Fibroblast of skin of right biceps (primary cell): ENCODE measurements around the gene ACVR2B.
"Not testable (repeated sequence)": the region's sequence is repeated elsewhere in the genome, so short reads cannot be mapped to it uniquely, and the experiment has no call there.

Source experiments
- DNase-seq: peaks from one replicate; pipeline ENCODE4 v3.0.0-alpha.2; 2013

Gene ACVR2B

GRCh38 chr3:38453075-38453912, at the start of gene ACVR2B:
TSS of gene ACVR2B (plus strand) at chr3:38453890. CDS start at chr3:38454323, 433 bp downstream.
- peak; percentile 80 for DNase-seq

GRCh38 chr3:38404286-38404685, 49.4 kb upstream of the ACVR2B start:
- DNase-seq = peak; percentile 42

GRCh38 chr3:38411591-38411990, 42.1 kb upstream of the ACVR2B start:
- DNase-seq = no peak

GRCh38 chr3:38420758-38421157, 32.9 kb upstream of the ACVR2B start:
- not testable (repeated sequence) for DNase-seq

- no peak for DNase-seq
Observed at GRCh38 chr3:38421679-38422336, 31.9 kb upstream of the ACVR2B start.

GRCh38 chr3:38426798-38427426, 26.8 kb upstream of the ACVR2B start:
- not testable (repeated sequence) for DNase-seq

GRCh38 chr3:38432871-38433658, 20.6 kb upstream of the ACVR2B start:
- not testable (repeated sequence) for DNase-seq

- not testable (repeated sequence) for DNase-seq
Observed at GRCh38 chr3:38433661-38434060, 20.0 kb upstream of the ACVR2B start.

- peak; percentile 20 for DNase-seq
Observed at GRCh38 chr3:38438436-38439069, 15.1 kb upstream of the ACVR2B start.

GRCh38 chr3:38443205-38443604, 10.5 kb upstream of the ACVR2B start:
- not testable (repeated sequence) for DNase-seq

- no peak for DNase-seq
Observed at GRCh38 chr3:38446085-38446686, 7.5 kb upstream of the ACVR2B start.

GRCh38 chr3:38446812-38447211, 6.9 kb upstream of the ACVR2B start:
- no peak for DNase-seq

GRCh38 chr3:38450853-38451252, 2.8 kb upstream of the ACVR2B start:
- no peak for DNase-seq

GRCh38 chr3:38453913-38454177, 155 bp downstream of the ACVR2B start:
- DNase-seq = no peak

GRCh38 chr3:38454178-38454883, 641 bp downstream of the ACVR2B start:
- DNase-seq = peak; percentile 25

- peak; percentile 52 for DNase-seq
Observed at GRCh38 chr3:38454884-38455638, 1.4 kb downstream of the ACVR2B start.

- no peak for DNase-seq
Observed at GRCh38 chr3:38455639-38456430, 2.1 kb downstream of the ACVR2B start.

GRCh38 chr3:38457111-38458003, 3.7 kb downstream of the ACVR2B start:
- DNase-seq = no peak
